ENCODE data around the gene SSTR3.
"Not testable (repeated sequence)": the region's sequence is repeated elsewhere in the genome, so short reads cannot be mapped to it uniquely, and the experiment has no call there.

Gene SSTR3

DNA sequence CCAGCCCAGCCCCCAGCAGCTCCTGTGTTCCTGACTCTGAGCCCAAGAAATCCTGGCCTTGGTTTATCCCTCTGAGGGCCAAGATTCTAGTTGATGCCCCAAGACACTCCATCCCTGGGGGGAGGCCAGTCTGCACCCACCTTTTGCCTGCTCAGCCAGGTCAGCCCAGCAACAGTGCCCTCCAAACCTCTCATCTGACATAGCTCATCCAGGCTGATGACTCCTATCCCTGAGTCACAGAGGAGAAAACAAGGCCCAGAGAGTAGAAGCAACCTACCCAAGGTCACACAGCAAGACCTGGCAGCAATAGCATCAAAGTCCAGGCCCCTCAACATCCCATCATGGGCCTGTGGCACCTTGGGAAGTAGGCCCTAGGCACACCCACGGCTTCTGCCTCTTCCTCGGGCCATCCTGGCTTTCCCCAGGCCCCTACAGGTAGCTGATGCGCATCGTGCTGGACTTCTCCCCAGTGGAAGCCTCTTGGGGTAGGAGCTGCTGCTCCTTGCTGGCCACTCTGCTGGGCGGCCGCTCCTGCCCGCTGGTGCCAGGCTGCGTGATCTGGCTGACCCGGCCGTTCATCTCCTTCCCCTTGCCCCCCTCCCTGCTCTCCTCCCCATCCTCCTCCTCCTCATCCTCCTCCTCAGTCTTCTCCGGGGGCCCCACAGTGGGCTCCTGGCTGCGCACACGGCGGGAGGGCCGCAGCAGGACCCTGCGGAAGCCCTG is 6.0 kb downstream of the SSTR3 start:
- H3K4me3 ChIP-seq (ENCODE audit: low read depth, low read length): no peak overlapping the region
- TF ChIP-seq, protein P1, sequence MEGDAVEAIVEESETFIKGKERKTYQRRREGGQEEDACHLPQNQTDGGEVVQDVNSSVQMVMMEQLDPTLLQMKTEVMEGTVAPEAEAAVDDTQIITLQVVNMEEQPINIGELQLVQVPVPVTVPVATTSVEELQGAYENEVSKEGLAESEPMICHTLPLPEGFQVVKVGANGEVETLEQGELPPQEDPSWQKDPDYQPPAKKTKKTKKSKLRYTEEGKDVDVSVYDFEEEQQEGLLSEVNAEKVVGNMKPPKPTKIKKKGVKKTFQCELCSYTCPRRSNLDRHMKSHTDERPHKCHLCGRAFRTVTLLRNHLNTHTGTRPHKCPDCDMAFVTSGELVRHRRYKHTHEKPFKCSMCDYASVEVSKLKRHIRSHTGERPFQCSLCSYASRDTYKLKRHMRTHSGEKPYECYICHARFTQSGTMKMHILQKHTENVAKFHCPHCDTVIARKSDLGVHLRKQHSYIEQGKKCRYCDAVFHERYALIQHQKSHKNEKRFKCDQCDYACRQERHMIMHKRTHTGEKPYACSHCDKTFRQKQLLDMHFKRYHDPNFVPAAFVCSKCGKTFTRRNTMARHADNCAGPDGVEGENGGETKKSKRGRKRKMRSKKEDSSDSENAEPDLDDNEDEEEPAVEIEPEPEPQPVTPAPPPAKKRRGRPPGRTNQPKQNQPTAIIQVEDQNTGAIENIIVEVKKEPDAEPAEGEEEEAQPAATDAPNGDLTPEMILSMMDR (IDR thresholded peaks at IDR 0.05; ENCODE audit: low read depth, low read length): no peak

DNA sequence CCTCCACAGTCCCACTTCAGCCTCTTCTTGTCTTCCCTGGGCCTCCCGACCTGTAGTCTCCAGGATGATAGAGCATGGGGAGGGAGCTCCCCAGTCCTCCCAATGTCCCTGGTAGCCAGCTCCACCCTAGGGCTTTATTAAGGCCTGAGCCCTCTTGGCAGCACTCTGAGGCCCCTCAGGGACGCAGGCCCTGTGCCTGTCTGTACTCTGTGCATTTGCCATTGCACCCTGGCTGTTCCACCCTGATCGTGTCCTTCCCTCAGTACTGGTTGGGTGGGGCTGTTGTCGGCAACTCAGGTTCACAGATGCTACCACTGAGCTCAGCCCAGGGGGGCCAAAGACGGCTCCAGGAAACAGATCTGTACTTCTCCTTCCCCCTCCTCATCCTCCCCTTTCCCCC is 7.2 kb downstream of the SSTR3 start:
- no peak overlapping the region for H3K4me3 ChIP-seq (ENCODE audit: low read depth, low read length)
- TF ChIP-seq, protein P1 (IDR thresholded peaks at IDR 0.05; ENCODE audit: low read depth, low read length): no peak

DNA sequence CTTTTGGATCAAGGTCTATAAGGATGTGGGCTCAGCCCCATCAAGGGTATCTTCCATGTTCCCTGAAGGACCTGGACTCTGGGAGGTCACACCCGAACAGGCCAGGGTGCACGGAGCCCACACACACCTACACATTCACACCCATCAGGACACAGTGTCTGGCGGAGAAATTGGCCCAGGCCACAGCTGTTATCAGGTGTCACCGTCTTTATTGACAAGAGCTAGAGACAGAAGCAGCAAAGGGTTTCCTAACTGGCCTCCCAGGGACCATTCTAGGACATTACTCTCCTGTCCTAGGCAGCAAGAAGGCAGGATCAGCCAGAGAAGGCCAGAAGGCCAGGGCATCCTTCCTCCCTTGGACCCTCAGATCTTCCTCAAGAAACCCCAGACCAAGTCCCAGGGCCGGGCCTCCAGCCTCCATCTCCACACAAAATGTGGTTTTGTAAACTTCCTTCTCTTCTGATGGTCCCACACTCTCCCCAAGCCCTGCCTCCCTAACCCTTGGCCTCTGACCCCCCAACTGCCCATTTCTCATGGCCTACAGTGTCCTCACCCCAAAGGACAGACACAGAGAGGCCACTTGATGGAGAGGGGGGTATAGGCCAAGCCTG is 8.1 kb downstream of the SSTR3 start:
- TF ChIP-seq, protein P1 (IDR thresholded peaks at IDR 0.05; ENCODE audit: low read depth, low read length): no peak
- no peak overlapping the region for H3K4me3 ChIP-seq (ENCODE audit: low read depth, low read length)

DNA sequence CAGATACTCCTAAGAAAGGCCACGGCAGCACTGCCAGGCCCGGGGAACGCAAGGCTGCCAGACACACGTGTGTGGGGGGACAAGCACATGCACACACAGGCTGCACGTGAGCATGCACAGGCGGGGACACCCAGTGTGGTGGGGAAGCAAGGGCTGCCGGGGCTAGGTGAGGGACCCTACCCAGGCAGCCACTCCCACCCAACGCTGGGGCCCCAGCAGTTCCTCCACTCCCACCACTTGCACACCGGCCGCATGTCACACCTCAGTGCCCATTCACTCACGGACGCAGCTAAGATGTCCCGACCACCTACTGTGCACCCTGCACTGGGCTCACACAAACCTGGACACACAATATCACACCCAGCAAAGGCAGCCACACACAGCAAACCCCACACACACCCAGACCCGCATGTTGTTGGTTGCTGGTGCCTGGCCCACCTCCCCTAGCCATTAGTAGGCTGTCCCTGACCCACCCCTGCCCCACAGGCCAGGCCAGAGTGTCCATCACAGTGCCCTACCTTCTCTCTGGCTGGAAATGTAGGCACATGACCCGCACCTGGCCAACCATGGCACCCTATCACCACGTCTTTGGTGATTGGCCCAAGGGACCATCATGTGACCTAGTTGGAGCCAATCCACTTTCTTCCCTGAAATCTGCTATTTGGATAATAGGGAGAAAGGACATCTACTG is 8.8 kb downstream of the SSTR3 start:
- TF ChIP-seq, protein P1 (IDR thresholded peaks at IDR 0.05; ENCODE audit: low read depth, low read length): no peak
- H3K4me3 ChIP-seq (ENCODE audit: low read depth, low read length): no peak overlapping the region

DNA sequence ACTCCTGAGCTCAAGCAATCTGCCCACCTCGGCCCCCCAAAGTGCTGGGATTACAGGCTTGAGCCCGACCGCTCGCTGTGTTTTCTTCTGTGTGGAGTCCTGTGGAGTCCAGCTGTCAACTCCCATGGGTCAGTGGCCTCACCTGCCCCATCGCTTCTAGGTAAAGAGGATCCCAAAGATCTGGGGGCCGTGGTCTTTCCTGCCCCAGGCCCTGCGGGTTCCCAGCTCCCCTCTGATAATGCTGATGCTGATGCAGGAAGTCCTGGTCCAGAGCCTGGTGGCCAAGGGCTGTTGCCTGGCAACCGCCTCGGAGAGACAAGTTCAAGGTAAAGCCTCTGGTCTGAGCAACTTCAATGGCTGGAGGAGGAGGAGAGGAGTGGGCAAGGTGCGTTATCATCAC is 9.6 kb downstream of the SSTR3 start:
- H3K4me3 ChIP-seq (ENCODE audit: low read depth, low read length): no peak overlapping the region
- TF ChIP-seq, protein P1 (IDR thresholded peaks at IDR 0.05; ENCODE audit: low read depth, low read length): no peak

DNA sequence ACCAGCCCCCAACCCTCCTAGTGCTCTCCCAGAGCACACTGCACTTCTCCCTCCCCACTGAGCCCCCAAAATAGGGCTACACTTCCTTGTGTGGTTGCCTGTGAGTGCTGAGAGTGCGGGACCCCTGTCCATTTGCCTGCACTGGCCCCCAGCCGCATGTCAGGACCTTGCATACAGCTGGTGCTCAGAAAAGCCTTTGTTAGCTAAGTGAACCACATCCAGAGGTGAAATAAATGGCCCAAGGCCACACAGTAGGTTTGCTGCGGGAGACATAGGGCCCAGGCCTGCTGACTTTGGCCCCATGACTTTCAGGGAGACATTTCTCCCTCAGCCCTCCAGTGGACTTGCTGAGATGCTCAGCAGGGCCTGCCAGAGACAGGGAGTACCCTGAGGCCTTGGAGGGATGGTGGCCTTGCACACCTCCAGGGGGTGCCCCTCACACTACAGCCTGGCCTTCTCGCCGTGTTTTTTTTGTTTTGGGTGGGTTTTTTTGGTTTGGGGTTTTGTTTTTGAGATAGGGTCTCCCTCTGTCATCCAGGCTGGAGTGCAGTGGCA is 10.2 kb downstream of the SSTR3 start:
- H3K4me3 ChIP-seq (ENCODE audit: low read depth, low read length): no peak overlapping the region
- TF ChIP-seq, protein P1 (IDR thresholded peaks at IDR 0.05; ENCODE audit: low read depth, low read length): no peak

DNA sequence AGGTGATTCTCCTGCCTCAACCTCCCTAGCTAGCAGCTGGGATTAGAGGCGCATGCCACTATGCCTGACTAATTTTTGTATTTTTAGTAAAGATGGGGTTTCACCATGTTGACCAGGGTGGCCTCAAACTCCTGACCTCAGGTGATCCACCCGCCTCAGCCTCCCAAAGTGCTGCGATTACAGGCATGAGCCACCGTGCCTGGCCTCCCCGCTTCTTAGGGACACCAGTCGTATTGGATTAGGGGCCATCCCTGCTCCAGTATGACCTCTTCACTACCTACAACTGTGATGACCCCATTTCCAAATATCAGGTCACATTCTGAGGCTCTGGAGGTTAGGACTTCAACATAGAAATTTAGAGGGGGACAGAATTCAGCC is 10.8 kb downstream of the SSTR3 start:
- not testable (repeated sequence) for H3K4me3 ChIP-seq (ENCODE audit: low read depth, low read length)
